HCT116 (cell line): Measurements from ENCODE around the gene SLC15A5. TPM values are rescaled to one million over a fixed set of nuclear protein-coding genes. Genes with fewer than 3 reads are reported as not detected.

Experiments used
- ATAC-seq: fragments of 200-7000 bp; cut with Tn5 transposase; 2 replicates; pipeline ENCODE4 v1.9.1; 2020; ENCODE audit warnings: mild to moderate bottlenecking, moderate library complexity
- BruUV-seq: library from RNA; stranded (reverse); fragments of 400-500 nt; replicated peaks from 2 replicates; lab custom pipeline; 2021; lab: Mats Ljungman, UMichigan
- CTCF ChIA-PET: fragments of 300-600 bp; sonication (Branson Sonifier 250); formaldehyde crosslinking; loops from one replicate; lab custom pipeline; 2021; ENCODE audit warnings: antibody characterized with exemption; lab: Charles Lee
- POLR2A ChIA-PET: fragments of 300-600, 350-600 bp; sonication (Branson Sonifier 250); formaldehyde crosslinking; loops from one replicate; lab custom pipeline; 2021; ENCODE audit warnings: antibody characterized with exemption; lab: Charles Lee
- RAD21 ChIA-PET, 2 experiments: fragments of 300-600 bp; sonication (Branson Sonifier 250); formaldehyde crosslinking; loops; one replicate each; lab custom pipeline; 2023; ENCODE audit warnings: low total read pairs in 2 of 2; ENCODE audit not compliant: uncharacterized antibody in 2 of 2, unreplicated experiment in 2 of 2, low non-redundant PET in 1 of 2; lab: Charles Lee
- DNase-seq: peaks from one replicate; pipeline ENCODE4 v3.0.0-alpha.2; 2010; ENCODE audit warnings: low read depth, low spot score
- H2AFZ ChIP-seq: fragments of 200-600 bp; shearing (Covaris generic), sonication (generic); 2 replicates; pipeline ENCODE4 v1.6.1; 2017; ENCODE audit warnings: low read depth, mixed run types, mixed read lengths, antibody characterized with exemption, low read length; ENCODE audit not compliant: poor library complexity, severe bottlenecking
- H3K27ac ChIP-seq: 2 replicates; pipeline ENCODE4 v1.5.1; 2012; ENCODE audit warnings: low read depth, low read length
- H3K27me3 ChIP-seq: fragments of 200-600 bp; sonication (generic); 2 replicates; pipeline ENCODE4 v1.6.1; 2016; ENCODE audit warnings: mixed run types, low read length, mixed read lengths; ENCODE audit not compliant: insufficient read depth
- H3K36me3 ChIP-seq, 2 experiments: fragments of 200-500 bp in 1 of 2; fragments of 200-600 bp in 1 of 2; sonication (Bioruptor generic) in 1 of 2; sonication (generic) in 1 of 2; 2 replicates each; pipeline versions ENCODE4 v1.5.1 to v1.6.1; 2014 to 2016; ENCODE audit warnings: low read length in 2 of 2, inconsistent platforms in 1 of 2, mixed read lengths in 1 of 2, mixed run types in 1 of 2; ENCODE audit not compliant: insufficient read depth in 2 of 2, control insufficient read depth in 1 of 2
- H3K4me1 ChIP-seq, 2 experiments: fragments of 200-600 bp in 1 of 2; sonication (generic) in 1 of 2; 2 replicates each; pipeline versions ENCODE4 v1.5.1 to v1.6.1; 2012 to 2017; ENCODE audit warnings: low read length in 2 of 2, inconsistent platforms in 1 of 2, mild to moderate bottlenecking in 1 of 2, mixed read lengths in 1 of 2, mixed run types in 1 of 2, moderate library complexity in 1 of 2; ENCODE audit not compliant: insufficient read depth in 2 of 2, control insufficient read depth in 1 of 2
- H3K4me2 ChIP-seq: fragments of 200-600 bp; sonication (generic); 2 replicates; pipeline ENCODE4 v1.6.1; 2017; ENCODE audit warnings: mixed run types, low read length, mixed read lengths
- H3K4me3 ChIP-seq, 2 experiments: fragments of 200-600 bp in 1 of 2; sonication (generic) in 1 of 2; replicated peaks in 1 of 2; 2 replicates each; pipeline ENCODE4 v1.5.1; 2011 to 2016; ENCODE audit warnings: low read length in 2 of 2, control low read depth in 1 of 2, low read depth in 1 of 2, mild to moderate bottlenecking in 1 of 2, mixed read lengths in 1 of 2, mixed run types in 1 of 2
- H3K79me2 ChIP-seq: fragments of 200-600 bp; sonication (generic); 2 replicates; pipeline ENCODE4 v1.6.1; 2017; ENCODE audit warnings: mild to moderate bottlenecking, mixed run types, low read length, moderate library complexity, mixed read lengths; ENCODE audit not compliant: insufficient read depth
- H3K9ac ChIP-seq: fragments of 200-600 bp; sonication (generic); 2 replicates; pipeline ENCODE4 v1.6.1; 2016; ENCODE audit warnings: low read length, mixed read lengths
- H3K9me2 ChIP-seq: fragments of 200-600 bp; sonication (generic), shearing (Covaris generic); 2 replicates; pipeline ENCODE4 v1.6.1; 2017; ENCODE audit warnings: mixed run types, mild to moderate bottlenecking, moderate library complexity; ENCODE audit not compliant: insufficient read depth
- H3K9me3 ChIP-seq, 2 experiments: fragments of 200-500 bp in 1 of 2; fragments of 200-600 bp in 1 of 2; sonication (Bioruptor generic) in 1 of 2; sonication (generic) in 1 of 2; 2 replicates each; pipeline ENCODE4 v1.6.1; 2014 to 2017; ENCODE audit warnings: low read length in 2 of 2, mixed read lengths in 2 of 2, inconsistent platforms in 1 of 2, low read depth in 1 of 2, mild to moderate bottlenecking in 1 of 2, mixed run types in 1 of 2, moderate library complexity in 1 of 2; ENCODE audit not compliant: control insufficient read depth in 1 of 2, insufficient read depth in 1 of 2
- H4K20me1 ChIP-seq: fragments of 200-600 bp; sonication (generic), shearing (Covaris generic); 2 replicates; pipeline ENCODE4 v1.6.1; 2017; ENCODE audit warnings: mixed run types, mild to moderate bottlenecking, moderate library complexity; ENCODE audit not compliant: insufficient read depth
- ATF3 ChIP-seq: IDR thresholded peaks from 2 replicates; pipeline ENCODE4 v1.6.1; 2012
- CBX3 ChIP-seq: IDR thresholded peaks from 2 replicates; pipeline ENCODE4 v1.6.1; 2012; ENCODE audit warnings: low read depth
- CEBPB ChIP-seq: IDR thresholded peaks from 2 replicates; pipeline ENCODE4 v1.6.1; 2012; ENCODE audit warnings: low read depth
- CTCF ChIP-seq, 3 experiments: fragments of 200-600 bp in 1 of 3; sonication (generic) in 1 of 3; IDR thresholded peaks in 2 of 3; conservative IDR thresholded peaks in 1 of 3; 2 replicates each; pipeline ENCODE4 v1.5.1; 2012 to 2017; ENCODE audit warnings: low read depth in 2 of 3, low read length in 2 of 3, antibody characterized with exemption in 1 of 3, borderline replicate concordance in 1 of 3, control low read depth in 1 of 3, mild to moderate bottlenecking in 1 of 3, mixed read lengths in 1 of 3, mixed run types in 1 of 3, moderate library complexity in 1 of 3; ENCODE audit not compliant: insufficient read depth in 1 of 3
- EGR1 ChIP-seq: IDR thresholded peaks from 2 replicates; pipeline ENCODE4 v1.6.1; 2012; ENCODE audit warnings: low read depth
- ELF1 ChIP-seq: IDR thresholded peaks from 2 replicates; pipeline ENCODE4 v1.6.1; 2012; ENCODE audit warnings: low read depth, borderline replicate concordance
- EZH2 ChIP-seq: fragments of 200-600 bp; sonication (generic); IDR thresholded peaks from 2 replicates; pipeline ENCODE4 v1.6.1; 2017; ENCODE audit warnings: antibody characterized with exemption, mixed run types
- FOSL1 ChIP-seq: IDR thresholded peaks from 2 replicates; pipeline ENCODE4 v1.6.1; 2012; ENCODE audit warnings: low read depth
- JUND ChIP-seq: IDR thresholded peaks from 2 replicates; pipeline ENCODE4 v1.6.1; 2012
- POLR2A ChIP-seq: IDR thresholded peaks from 2 replicates; pipeline ENCODE4 v1.7.0; 2011; ENCODE audit warnings: borderline replicate concordance; ENCODE audit not compliant: insufficient read depth, insufficient read length; ENCODE audit errors: extremely low read depth
- POLR2AphosphoS5 ChIP-seq: IDR thresholded peaks from 2 replicates; pipeline ENCODE4 v1.6.1; 2011; ENCODE audit warnings: mild to moderate bottlenecking, low read depth, low read length, moderate library complexity
- RAD21 ChIP-seq: IDR thresholded peaks from 2 replicates; pipeline ENCODE4 v1.6.1; 2012; ENCODE audit warnings: low read depth, mild to moderate bottlenecking
- REST ChIP-seq: IDR thresholded peaks from 2 replicates; pipeline ENCODE4 v1.6.1; 2012; ENCODE audit warnings: low read depth
- SIN3A ChIP-seq: IDR thresholded peaks from 2 replicates; pipeline ENCODE4 v1.6.1; 2012; ENCODE audit warnings: low read depth
- SRF ChIP-seq: IDR thresholded peaks from 2 replicates; pipeline ENCODE4 v1.6.1; 2012; ENCODE audit warnings: low read depth
- ZFX ChIP-seq: fragments of 450-650 bp; IDR thresholded peaks from 2 replicates; pipeline ENCODE4 v1.6.1; 2017
- ZNF274 ChIP-seq: fragments of 200-500 bp; sonication (Bioruptor generic); IDR thresholded peaks from 2 replicates; pipeline ENCODE4 v1.6.1; 2014; ENCODE audit warnings: mild to moderate bottlenecking, low read depth, low read length, inconsistent platforms
- intact Hi-C: fragments of 100-400 bp; cut with micrococcal nuclease; formaldehyde crosslinking; loops from 2 replicates; pipeline ENCODE4 v1.10.0; 2022
- total RNA-seq: library from RNA; stranded (reverse); gene quantifications from one replicate; pipeline ENCODE4 v1.2.1, GENCODE V29; 2021; ENCODE audit not compliant: unreplicated experiment

The SLC15A5 gene
- total RNA-seq, 1 experiment from 2014 or later, result not detected

- CTCF ChIA-PET, result interaction anchor here (1.5 to 2.0 kb wide), 2 partner anchors 89 to 194 kb away, joined by 3 to 14 read pairs; no protein-coding TSS in a partner anchor
- peak; percentile 82 for ATAC-seq
- Histone ChIP-seq H2AFZ (no peak overlapping the region), H3K27me3 (no peaks in the 10 kb centered on the region), H3K4me2 (no peak overlapping the region), H3K36me3 (no peaks in the 10 kb centered on the region), H3K27ac (no peak overlapping the region), H3K9me3 (no peaks in the 10 kb centered on the region), H3K9me2 (no peaks in the 10 kb centered on the region), H3K4me3 (no peak overlapping the region), H3K9ac (no peak overlapping the region), H3K79me2 (no peaks in the 10 kb centered on the region), H4K20me1 (no peaks in the 10 kb centered on the region), H3K4me1 (no peaks in the 10 kb centered on the region)
- BruUV-seq, result no TSS peak
- peak; percentile 27 for DNase-seq
- RAD21 ChIA-PET, result no interaction called here
- TF ChIP-seq CEBPB, result 0 out of 2 replicates have a peak, but pooled peaks have one; percentile 10
- peak; percentile 85 for TF ChIP-seq RAD21
- TF ChIP-seq CTCF (IDR thresholded peaks at IDR 0.05 in 2 of 3, conservative IDR thresholded peaks at IDR 0.05 in 1 of 3; ENCODE audit: borderline replicate concordance in 1 of 3, insufficient read depth in 1 of 3, low read depth in 2 of 3, low read length in 2 of 3), result peak; percentile 55 to 68 (median 59); a peak in 5 of 6 replicates
- TF ChIP-seq POLR2AphosphoS5, result no peak
- no peak for TF ChIP-seq CBX3
- intact Hi-C loops, result loop anchor here (1.0 to 10.0 kb wide), 3 partner anchors 195 to 1479 kb away; no protein-coding TSS in a partner anchor
- POLR2A ChIA-PET, result no interaction called here
These were observed 112.0 kb downstream of the SLC15A5 start for GRCh38 chr12:16165506-16165905.

- Histone ChIP-seq H3K27ac (no peak overlapping the region), H3K9me2 (no peaks in the 10 kb centered on the region), H3K4me1 (no peaks in the 10 kb centered on the region), H4K20me1 (no peaks in the 10 kb centered on the region), H3K4me3 (no peak overlapping the region), H3K4me2 (no peak overlapping the region), H3K9me3 (no peaks in the 10 kb centered on the region), H2AFZ (no peak overlapping the region), H3K27me3 (no peaks in the 10 kb centered on the region), H3K36me3 (no peaks in the 10 kb centered on the region), H3K9ac (no peak overlapping the region), H3K79me2 (no peaks in the 10 kb centered on the region)
- TF ChIP-seq SRF (no peak), JUND (no peak), ZNF274 (no peak), SIN3A (no peak), FOSL1 (no peak), RAD21 (no peak), REST (no peak), CBX3 (no peak), EZH2 (no peak), POLR2A (no peak), POLR2AphosphoS5 (no peak), EGR1 (no peak), ZFX (no peak), ELF1 (no peak), ATF3 (no peak)
- ChIA-PET CTCF (no interaction called here), POLR2A (no interaction called here), RAD21 (no interaction called here)
- ATAC-seq (no peak), DNase-seq (no peak)
- intact Hi-C loops, result loop anchor here (10.0 kb wide), 2 partner anchors 761 to 1481 kb away; no protein-coding TSS in a partner anchor
- BruUV-seq, result no TSS peak
These were observed 113.6 kb downstream of the SLC15A5 start for GRCh38 chr12:16163901-16164300.
